GM19328 (cell line): Measurements from ENCODE around the gene MYH6.

Experiments
- ATAC-seq: cut with Tn5 transposase; IDR thresholded peaks from one replicate; pipeline ENCODE4 v1.9.1; 2021; ENCODE audit warnings: mild to moderate bottlenecking, moderate library complexity; ENCODE audit not compliant: unreplicated experiment

Gene MYH6

GRCh38 chr14:23360496-23360895 lies 47.6 kb downstream of the MYH6 start:
- no peak for ATAC-seq

DNA sequence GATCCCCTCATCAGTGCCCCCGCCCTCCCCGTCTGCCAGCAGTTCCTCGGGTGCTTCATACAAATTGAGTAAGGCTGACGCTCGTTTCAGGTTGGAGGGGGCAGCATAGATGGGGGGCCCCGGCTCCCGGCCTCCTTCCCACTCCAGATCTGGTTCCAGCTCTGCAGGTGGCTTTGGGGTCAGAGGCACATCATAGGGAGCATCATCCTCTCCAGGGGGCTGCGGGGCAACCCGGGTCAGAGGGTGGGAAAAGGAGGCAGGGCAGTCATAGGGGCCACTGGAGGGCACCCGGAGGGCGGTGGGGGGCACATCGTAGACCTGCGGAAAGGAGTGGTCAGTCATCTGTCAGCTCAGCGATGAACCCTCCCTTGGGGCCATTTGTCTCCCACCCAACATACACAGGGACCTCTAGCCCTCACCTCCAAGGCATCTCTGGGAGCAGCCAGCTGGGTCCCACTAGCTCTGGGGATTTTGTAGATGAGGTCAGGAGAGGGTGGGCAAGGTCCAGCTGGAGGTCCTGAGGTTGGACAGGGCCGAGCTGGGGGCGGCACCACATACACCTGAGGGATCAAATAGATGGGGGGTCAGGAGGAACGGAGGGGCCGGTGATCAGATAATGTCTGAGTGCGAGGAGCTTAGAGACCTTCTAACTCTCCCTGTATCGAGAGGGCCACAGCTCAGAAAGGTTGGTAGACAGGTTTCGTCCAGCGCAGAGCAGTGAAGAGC lies 48.2 kb downstream of the MYH6 start:
- ATAC-seq: no peak

DNA sequence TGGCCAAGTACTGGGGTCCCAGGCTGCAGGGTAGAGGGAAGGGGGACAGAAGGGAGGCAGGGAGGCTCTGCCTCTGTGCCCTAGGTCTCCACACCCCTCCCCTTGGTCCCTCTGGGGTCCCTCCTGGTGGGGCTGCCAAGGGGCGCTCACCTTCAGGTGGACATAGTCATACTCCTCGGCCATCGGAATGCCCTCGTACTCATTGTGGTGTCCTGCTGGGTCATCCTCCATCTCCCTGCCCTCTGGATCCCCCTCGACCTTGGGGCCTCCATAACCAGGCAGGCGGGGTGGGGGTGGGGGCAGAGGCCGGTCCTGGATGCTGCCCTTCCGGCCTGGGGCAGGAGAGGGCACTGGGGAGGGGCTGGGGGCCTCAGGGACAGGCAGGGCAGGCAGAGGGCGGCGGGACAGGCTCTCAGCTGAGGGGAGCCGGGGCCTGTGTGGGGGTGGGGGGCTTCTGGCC lies 48.9 kb downstream of the MYH6 start:
- no peak for ATAC-seq

GRCh38 chr14:23358553-23359166 lies 49.4 kb downstream of the MYH6 start:
- no peak for ATAC-seq

DNA sequence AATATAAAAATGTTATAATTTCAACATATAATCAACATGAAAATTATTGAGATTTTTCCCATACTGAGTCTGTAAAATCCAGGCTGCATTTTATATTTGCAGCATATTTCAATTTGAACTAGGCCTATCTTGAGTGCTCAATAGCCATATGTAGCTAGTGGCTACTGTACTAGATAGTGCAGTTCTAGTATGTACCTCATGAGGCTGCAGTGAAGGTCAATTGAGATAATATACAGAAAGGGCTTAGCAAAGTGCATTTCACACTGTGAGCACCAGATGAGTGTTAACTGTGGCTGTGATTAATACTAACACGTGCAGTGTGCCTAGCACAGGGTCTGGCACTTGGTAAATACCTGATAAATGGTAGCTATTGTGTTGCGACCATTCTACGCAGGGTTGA lies 50.0 kb downstream of the MYH6 start:
- no peak for ATAC-seq

- no peak for ATAC-seq
Measured at GRCh38 chr14:23357261-23357660, 50.8 kb downstream of the MYH6 start.

GRCh38 chr14:23356662-23357061 lies 51.4 kb downstream of the MYH6 start:
- ATAC-seq: no peak

DNA sequence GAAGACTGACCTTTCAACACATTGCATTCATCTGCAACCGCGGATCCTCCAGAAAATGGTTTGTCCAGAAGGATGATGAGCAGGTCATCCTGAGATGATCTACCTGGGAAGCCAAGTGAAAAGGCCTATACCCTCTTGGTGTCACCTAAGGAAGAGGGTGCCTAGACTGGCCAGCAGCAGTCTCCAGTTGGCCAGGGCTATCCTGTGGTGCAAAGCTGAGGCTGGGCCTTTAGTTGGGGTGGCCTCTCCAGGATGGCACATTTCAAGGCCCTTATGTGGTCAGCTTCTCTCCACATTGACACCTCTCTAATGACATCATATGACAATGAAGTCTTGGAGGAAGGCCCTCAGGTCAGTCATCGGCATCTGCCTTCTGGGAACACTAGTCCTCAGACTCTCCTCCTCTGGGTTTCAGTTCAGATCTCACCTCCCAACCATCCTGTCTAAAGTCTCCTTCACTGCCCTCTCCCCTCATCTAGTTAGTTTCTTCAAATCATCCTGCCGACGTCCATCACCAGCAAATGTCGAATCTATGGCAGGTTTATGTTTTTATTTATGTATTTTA lies 52.1 kb downstream of the MYH6 start:
- no peak for ATAC-seq

DNA sequence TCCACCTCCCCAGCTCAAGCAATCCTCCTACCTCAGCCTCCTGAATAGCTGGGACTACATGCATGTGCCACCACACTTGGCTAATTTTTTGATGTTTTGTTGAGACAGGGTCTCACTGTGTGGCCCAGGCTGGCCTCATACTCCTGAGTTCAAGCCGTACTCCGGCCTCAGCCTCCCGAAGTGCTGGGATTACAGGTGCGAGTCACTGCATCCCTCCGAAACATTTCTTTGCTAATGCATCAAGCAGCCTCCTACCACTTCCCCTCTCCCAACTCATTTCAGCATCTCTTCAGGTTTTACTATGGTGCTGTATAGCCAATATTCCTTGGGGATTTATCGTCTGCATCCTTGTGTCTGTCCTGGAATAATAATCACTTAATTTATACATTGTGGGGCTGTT lies 53.1 kb downstream of the MYH6 start:
- ATAC-seq: no peak

DNA sequence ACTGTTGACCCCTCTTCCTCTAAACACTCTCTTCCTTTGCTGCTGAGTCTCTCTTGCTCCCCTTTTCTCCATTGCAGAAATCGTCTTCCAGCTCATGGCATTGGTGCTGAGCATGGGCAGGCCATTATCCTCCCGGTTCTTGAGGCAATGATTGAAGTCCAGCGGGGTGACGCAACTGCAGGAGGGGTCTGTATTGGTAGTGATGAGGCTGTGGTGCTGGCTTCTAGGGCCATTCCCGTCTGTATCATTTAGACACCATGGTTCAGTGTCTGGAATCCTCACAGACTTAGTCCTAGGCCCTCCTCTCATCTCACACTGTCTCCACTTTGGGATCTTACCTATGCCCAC lies 54.7 kb downstream of the MYH6 start:
- no peak for ATAC-seq

GRCh38 chr14:23352506-23353432 lies 55.3 kb downstream of the MYH6 start, which contains the start of gene SLC22A17:
Gene SLC22A17 (minus strand): TSS chr14:23352887.
- ATAC-seq: no peak

DNA sequence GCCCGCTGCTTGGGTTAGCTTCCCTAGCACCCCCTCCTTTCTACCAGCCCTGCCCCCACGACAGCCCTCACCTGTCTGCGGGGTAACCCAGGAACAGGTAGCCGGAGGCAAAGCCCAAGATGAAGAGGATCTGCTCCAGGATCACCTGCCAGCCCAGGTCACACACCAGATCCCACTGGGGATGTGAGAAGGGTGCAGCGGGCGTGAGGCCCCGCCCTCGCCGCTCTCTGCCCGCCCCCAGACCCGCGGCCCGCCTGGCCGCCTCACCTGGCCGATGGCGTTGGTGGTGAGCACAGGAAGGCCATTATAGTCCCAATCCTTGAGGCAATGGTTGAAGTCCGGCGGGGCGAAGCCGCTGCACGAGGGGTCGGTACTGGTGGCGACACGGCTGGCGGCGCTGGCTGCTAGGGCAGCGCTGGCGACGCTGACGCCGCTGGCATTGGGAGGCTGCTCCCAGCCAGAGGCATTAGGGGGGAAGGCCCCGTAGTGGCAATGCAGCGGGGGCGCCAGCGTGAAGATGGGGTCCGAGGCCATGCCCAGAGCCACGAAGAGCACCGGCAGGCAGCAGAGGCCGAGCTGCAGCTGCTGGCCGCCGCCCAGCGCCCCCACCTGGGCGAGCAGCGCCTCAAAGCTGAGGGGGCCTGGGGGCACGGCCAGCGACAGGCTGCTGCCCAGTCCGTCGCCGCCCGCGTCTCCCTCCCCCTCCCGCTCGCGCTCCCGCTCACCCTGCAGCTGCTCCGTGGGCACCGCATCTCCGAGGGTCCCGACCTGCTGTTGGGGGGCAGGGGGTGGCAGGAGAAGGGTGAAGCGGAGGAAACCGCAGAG lies 56.2 kb downstream of the MYH6 start:
- ATAC-seq: no peak

DNA sequence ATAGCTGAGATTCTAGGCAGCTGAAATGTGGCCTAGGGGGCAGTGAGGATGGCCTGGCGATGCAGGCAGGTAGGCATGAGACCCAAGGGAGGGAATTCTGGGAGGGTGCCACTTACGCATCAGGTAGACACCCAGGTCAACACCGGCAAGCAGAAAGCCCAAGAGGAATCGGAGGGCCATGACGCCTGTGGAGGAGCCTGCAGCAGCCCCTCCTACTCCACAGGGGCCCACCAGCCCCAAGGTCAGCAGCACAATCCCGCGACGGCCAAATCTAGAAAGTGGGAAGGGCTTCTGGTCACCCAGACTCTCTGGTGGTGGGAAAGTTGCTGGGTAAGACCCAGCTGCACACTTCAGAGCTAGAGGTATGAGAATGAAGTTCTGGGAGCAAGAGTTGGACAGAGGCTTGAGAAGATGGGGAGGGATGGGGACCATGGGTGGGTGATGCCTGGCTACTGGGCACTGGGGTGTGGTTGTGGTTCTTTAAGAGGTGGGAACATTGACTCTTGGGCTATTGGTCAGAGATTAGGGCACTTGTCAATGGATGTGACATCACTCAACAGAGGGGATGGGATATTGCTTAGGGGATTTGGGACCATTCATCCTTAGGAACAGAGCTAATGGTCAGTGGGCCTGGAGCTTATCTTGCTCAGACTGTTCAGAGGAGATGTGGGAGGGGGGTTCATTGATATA lies 58.8 kb downstream of the MYH6 start:
- no peak for ATAC-seq

DNA sequence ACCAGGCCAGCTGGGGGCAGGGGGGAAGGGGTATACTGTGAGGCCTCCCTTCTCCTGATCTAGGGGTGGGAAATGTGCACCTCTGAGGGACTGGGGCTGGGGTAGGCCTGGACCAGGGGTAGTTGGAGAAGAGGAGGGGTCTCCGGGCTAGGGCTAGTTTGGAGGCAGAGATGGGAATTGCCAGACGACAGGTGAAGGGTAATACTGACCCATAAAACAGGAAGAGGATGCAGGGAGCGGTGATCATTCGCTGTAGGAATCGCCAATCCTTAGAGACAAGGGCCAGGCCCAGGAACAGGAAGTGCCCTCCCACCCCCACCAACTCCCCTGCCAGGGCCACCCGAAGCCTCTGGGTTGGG lies 59.8 kb downstream of the MYH6 start:
- no peak for ATAC-seq

- no peak for ATAC-seq
Measured at GRCh38 chr14:23347406-23348296, 60.4 kb downstream of the MYH6 start.

GRCh38 chr14:23346693-23347405 lies 61.2 kb downstream of the MYH6 start:
- no peak for ATAC-seq

DNA sequence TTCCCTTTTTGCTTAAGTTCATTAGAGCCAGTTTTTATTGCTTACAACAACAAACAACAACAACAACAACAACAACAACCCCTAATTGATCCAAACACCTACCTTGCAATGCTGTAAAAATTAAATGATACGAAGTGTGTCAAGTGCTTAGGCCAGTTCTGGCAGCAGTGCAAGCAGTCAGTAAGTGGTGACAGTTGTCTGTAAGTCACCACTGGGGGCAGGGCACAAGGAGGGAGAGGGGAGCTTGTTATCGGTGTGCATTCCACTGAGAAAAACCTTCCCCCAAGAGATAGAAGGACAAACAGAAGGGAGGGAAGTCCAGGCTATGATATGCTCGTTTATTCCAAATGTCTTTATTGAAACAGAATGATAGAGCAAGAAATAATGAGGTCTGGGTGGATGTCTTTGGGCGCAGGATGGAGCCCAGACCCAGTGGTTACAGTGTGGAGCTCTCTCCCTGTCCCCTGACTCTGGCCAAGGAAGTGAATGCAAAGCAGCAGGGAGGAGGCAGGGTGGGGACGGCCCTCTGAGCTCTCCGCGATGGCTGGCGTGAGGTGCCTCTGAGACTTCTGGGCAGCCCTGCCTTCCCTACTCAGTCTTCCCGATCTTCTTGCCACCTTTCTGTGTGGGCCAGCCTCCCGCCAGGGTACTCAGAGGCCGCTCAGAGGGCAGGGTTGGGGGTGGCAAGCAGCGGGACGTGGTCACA lies 61.9 kb downstream of the MYH6 start:
- ATAC-seq: no peak

GRCh38 chr14:23344481-23344880 lies 63.6 kb downstream of the MYH6 start:
- no peak for ATAC-seq
